ENCODE data around the gene SPATA33.
"Not testable (repeated sequence)": the region's sequence is repeated elsewhere in the genome, so short reads cannot be mapped to it uniquely, and the experiment has no call there.

The SPATA33 gene

GRCh38 chr16:89629827-89630610 lies 27.6 kb upstream of the SPATA33 start:
- DNase-seq (ENCODE audit: low spot score) = no peak

- no peak for DNase-seq (ENCODE audit: low spot score)
Observed at GRCh38 chr16:89633064-89633631, 24.5 kb upstream of the SPATA33 start.

GRCh38 chr16:89634463-89635385 lies 22.9 kb upstream of the SPATA33 start:
- not testable (repeated sequence) for DNase-seq (ENCODE audit: low spot score)

GRCh38 chr16:89636663-89637062 lies 21.0 kb upstream of the SPATA33 start:
- no peak for DNase-seq (ENCODE audit: low spot score)

GRCh38 chr16:89637379-89637778 lies 20.3 kb upstream of the SPATA33 start:
- DNase-seq (ENCODE audit: low spot score) = no peak

GRCh38 chr16:89638455-89638854 lies 19.2 kb upstream of the SPATA33 start:
- no peak for DNase-seq (ENCODE audit: low spot score)

- no peak for DNase-seq (ENCODE audit: low spot score)
Observed at GRCh38 chr16:89639385-89639784, 18.3 kb upstream of the SPATA33 start.

- no peak for DNase-seq (ENCODE audit: low spot score)
Observed at GRCh38 chr16:89641458-89642119, 16.0 kb upstream of the SPATA33 start.

- no peak for DNase-seq (ENCODE audit: low spot score)
Observed at GRCh38 chr16:89642574-89642973, 15.1 kb upstream of the SPATA33 start.

GRCh38 chr16:89643769-89644300 lies 13.8 kb upstream of the SPATA33 start:
- no peak for DNase-seq (ENCODE audit: low spot score)

GRCh38 chr16:89645122-89645521 lies 12.5 kb upstream of the SPATA33 start:
- DNase-seq (ENCODE audit: low spot score) = no peak

- no peak for DNase-seq (ENCODE audit: low spot score)
Observed at GRCh38 chr16:89646270-89646669, 11.4 kb upstream of the SPATA33 start.

GRCh38 chr16:89646906-89647305 lies 10.7 kb upstream of the SPATA33 start:
- DNase-seq (ENCODE audit: low spot score) = no peak

- DNase-seq (ENCODE audit: low spot score) = no peak
Observed at GRCh38 chr16:89651584-89651983, 6.1 kb upstream of the SPATA33 start.

- no peak for DNase-seq (ENCODE audit: low spot score)
Observed at GRCh38 chr16:89653656-89654295, 3.9 kb upstream of the SPATA33 start.

- DNase-seq (ENCODE audit: low spot score) = no peak
Observed at GRCh38 chr16:89655062-89655643, 2.5 kb upstream of the SPATA33 start.

GRCh38 chr16:89656435-89657121 lies 1.1 kb upstream of the SPATA33 start:
- no peak for DNase-seq (ENCODE audit: low spot score)

GRCh38 chr16:89658221-89658879 lies 714 bp downstream of the SPATA33 start:
- no peak for DNase-seq (ENCODE audit: low spot score)

- no peak for DNase-seq (ENCODE audit: low spot score)
Observed at GRCh38 chr16:89660146-89660545, 2.5 kb downstream of the SPATA33 start.

GRCh38 chr16:89661215-89661614 lies 3.6 kb downstream of the SPATA33 start:
- no peak for DNase-seq (ENCODE audit: low spot score)
